B cell (primary cell): Measurements from ENCODE around the gene BICDL2.

Source experiments
- CTCF ChIP-seq: fragments of 200-600 bp; IDR thresholded peaks from one replicate; pipeline ENCODE4 v1.8.0; 2022; ENCODE audit warnings: antibody characterized with exemption, mild to moderate bottlenecking
- EZH2 ChIP-seq: IDR thresholded peaks from 2 replicates; pipeline ENCODE4 v1.6.1; 2012; ENCODE audit warnings: borderline replicate concordance, low read depth, mild to moderate bottlenecking, moderate library complexity, low read length; ENCODE audit not compliant: insufficient read depth, poor library complexity, severe bottlenecking

DNA sequence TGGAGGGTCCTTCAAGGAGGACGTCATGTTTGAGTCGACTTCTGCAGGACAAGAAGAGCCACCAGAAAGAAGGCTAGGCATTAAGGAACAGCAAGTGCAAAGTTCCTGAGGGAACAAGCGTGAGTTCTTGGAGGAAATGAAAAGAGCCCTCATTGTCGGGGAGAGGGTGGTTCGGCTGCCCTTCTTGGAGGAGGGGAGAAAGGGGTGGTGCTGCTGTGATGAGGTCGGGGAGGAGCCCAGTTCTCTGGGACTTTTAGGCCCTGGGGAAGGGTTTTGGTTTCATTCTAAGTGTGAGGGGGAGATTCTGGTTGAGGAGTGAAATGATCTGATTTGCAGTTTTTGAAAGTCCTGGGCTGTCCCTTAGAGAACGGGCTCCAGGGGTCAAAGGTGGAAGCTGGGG is 4.1 kb downstream of the BICDL2 start:
- TF ChIP-seq CTCF (no peak), EZH2 (no peak)
